Ovary (tissue), 9 donors: Measurements from ENCODE around the gene ITGB6. TPM values are rescaled to one million over a fixed set of nuclear protein-coding genes. Genes with fewer than 3 reads are reported as not detected.
A peak's percentile ranks its signal among the peaks of the same experiment; 100 is the strongest.

Source experiments
- DNase-seq, 5 donors: peaks; one replicate each; pipeline ENCODE4 v3.0.0-alpha.2; 2019 to 2020
- H3K27ac ChIP-seq, 2 donors: fragments of 200-600 bp; one replicate each; pipeline versions ENCODE4 v1.5.1 to v1.8.0; 2019 to 2022
- H3K27me3 ChIP-seq: fragments of 200-600 bp; one replicate; pipeline ENCODE4 v1.8.0; 2022
- H3K36me3 ChIP-seq: fragments of 200-600 bp; sonication (generic); one replicate; pipeline ENCODE4 v1.5.1; 2019
- H3K4me1 ChIP-seq: one replicate; pipeline ENCODE4 v1.8.1; 2013; ENCODE audit warnings: mild to moderate bottlenecking, moderate library complexity; ENCODE audit not compliant: insufficient read depth
- H3K4me3 ChIP-seq: fragments of 200-600 bp; sonication (generic); one replicate; pipeline ENCODE4 v1.5.1; 2017
- H3K9me3 ChIP-seq, 2 donors: fragments of 200-600 bp in 1 of 2; sonication (generic) in 1 of 2; one replicate each; pipeline versions ENCODE4 v1.5.1 to v1.8.1; 2013 to 2019; ENCODE audit warnings: mild to moderate bottlenecking in 1 of 2, moderate library complexity in 1 of 2
- EP300 ChIP-seq: sonication (generic); formaldehyde crosslinking; IDR thresholded peaks from one replicate; pipeline ENCODE4 v1.6.1; 2017; ENCODE audit warnings: antibody characterized with exemption
- POLR2A ChIP-seq: fragments of 450-650 bp; IDR thresholded peaks from one replicate; pipeline ENCODE4 v1.6.1; 2017; ENCODE audit warnings: antibody characterized with exemption, mild to moderate bottlenecking, moderate library complexity
- WGBS, 3 donors: extraction: QIAGEN DNeasy Blood & Tissue Kit in 1 of 3; methylation state at CpG; one replicate each; pipeline versions ENCODE4 v1.1.5 to v1.1.7; 2013 to 2017; 5-methylcytosine and 5-hydroxymethylcytosine counted together
- intact Hi-C, 4 donors: fragments of 100-400 bp; cut with DNase I; formaldehyde crosslinking; loops; one replicate each; pipeline versions ENCODE4 v1.11.0 to v1.15.1; 2022 to 2023
- polyA plus RNA-seq, 2 donors: library from polyadenylated mRNA; stranded (reverse); fragments of 200-250 nt in 1 of 2; fragments of 350-450 nt in 1 of 2; fragmentation: Illumina TruSeq in 1 of 2; extraction: RNeasy Lipid Tissue Mini Kit (QIAGEN cat#74804) in 1 of 2; gene quantifications; one replicate each; pipeline ENCODE4 v1.2.3, GENCODE V29; 2013 to 2014
- total RNA-seq, 7 donors: library from RNA; depleted of rRNA in 2 of 7; stranded (reverse); fragments of >200 nt in 2 of 7; fragmentation: NEBNext Ultra II Directional in 3 of 7; extraction: Animal tissue kit (Norgen Biotek cat#: 25700) in 3 of 7; gene quantifications; one replicate each; pipeline versions ENCODE4 v1.1.0 to v1.2.4, GENCODE V29; 2016 to 2023
- TF ChIP-seq, protein P1 (sequence below), 3 donors: fragments of 450-650 bp in 2 of 3; fragments of 200-600 bp in 1 of 3; IDR thresholded peaks; one replicate each; pipeline versions ENCODE4 v1.5.1 to v1.8.0; 2016 to 2022; ENCODE audit warnings: antibody characterized with exemption in 3 of 3, mild to moderate bottlenecking in 1 of 3
- donor health status: DM: no; HTN: no; CAD: no; lungs with moderate emphysema.
- donor health status: DM: no; HTN: no; CAD: no.
- donor health status: Bipolar disorder and iron deficiency.
- donor health status: DM: yes; HTN: yes; CAD: no.
- donor health status: DM: no; HTN: no; CAD: no.
- donor health status: DM: yes; HTN: yes; CAD: no.

Gene ITGB6
- total and polyA plus RNA-seq, 9 donors: 0.17 to 3.6 (median 0.36) TPM; not detected in 5

DNA sequence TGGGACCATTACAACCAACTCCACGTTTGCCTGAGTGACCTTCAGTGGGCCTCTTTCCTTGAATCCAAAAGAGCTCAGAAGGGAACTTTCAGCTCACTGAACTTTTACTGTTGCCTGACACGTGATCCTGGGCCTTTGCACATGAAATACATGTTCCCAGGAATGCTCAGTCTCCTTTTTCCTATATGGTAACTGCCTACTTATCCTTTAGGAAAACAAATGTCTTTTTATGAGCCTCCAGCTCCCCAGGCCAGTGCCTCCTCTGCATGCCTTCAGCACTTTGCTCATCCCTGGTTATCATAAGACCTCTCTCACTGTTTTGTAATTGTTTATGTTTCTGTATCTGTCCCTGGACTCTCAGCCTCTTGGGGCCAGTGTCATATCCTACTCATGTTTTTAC lies 142.7 kb downstream of the ITGB6 start:
- H3K9me3 ChIP-seq: no peaks in the 10 kb centered on the region
- no peak for TF ChIP-seq POLR2A
- TF ChIP-seq, protein P1, sequence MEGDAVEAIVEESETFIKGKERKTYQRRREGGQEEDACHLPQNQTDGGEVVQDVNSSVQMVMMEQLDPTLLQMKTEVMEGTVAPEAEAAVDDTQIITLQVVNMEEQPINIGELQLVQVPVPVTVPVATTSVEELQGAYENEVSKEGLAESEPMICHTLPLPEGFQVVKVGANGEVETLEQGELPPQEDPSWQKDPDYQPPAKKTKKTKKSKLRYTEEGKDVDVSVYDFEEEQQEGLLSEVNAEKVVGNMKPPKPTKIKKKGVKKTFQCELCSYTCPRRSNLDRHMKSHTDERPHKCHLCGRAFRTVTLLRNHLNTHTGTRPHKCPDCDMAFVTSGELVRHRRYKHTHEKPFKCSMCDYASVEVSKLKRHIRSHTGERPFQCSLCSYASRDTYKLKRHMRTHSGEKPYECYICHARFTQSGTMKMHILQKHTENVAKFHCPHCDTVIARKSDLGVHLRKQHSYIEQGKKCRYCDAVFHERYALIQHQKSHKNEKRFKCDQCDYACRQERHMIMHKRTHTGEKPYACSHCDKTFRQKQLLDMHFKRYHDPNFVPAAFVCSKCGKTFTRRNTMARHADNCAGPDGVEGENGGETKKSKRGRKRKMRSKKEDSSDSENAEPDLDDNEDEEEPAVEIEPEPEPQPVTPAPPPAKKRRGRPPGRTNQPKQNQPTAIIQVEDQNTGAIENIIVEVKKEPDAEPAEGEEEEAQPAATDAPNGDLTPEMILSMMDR (IDR thresholded peaks at IDR 0.05): no peak
- no peak for TF ChIP-seq EP300
- H3K4me1 ChIP-seq: peaks cover 22% of the 10 kb centered on the region
- no peak overlapping the region for H3K27ac ChIP-seq
- H3K36me3 ChIP-seq: no peaks in the 10 kb centered on the region
- DNase-seq: no peak
- intact Hi-C loops: no loop called here
- H3K4me3 ChIP-seq: no peak overlapping the region
- H3K27me3 ChIP-seq: no peaks in the 10 kb centered on the region
- WGBS, 3 donors: 62 to 72% (median 68%) methylated on average over 2 of the region's 2 CpGs

DNA sequence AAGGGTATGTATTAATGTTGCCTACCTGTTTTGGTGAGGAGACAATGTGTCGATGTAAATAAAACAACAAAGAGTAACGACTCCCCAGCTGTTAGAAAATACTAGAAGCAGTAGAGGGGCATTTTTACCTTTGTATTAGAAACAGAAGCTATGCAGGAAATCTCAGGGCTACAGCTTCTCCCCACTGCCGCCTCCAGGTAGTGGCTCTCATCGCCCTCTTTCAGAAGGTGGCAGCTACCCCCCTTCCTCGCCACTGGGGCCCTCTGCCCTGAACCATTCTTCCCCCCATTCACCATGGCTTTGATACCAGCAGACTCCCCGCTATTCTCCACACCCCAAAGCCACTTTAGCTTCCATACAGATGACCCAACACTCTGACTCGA lies 144.4 kb downstream of the ITGB6 start:
- Histone ChIP-seq H3K27ac (peak overlapping the region in 1 of 2 donors; percentile 0), H3K27me3 (no peaks in the 10 kb centered on the region), H3K4me1 (peaks cover 19% of the 10 kb centered on the region), H3K9me3 (no peaks in the 10 kb centered on the region), H3K36me3 (no peaks in the 10 kb centered on the region), H3K4me3 (no peak overlapping the region)
- intact Hi-C loops: no loop called here
- 85 to 91% (median 87%) methylated on average over 7 of the region's 7 CpGs for WGBS, 3 donors
- TF ChIP-seq, protein P1 (IDR thresholded peaks at IDR 0.05): no peak
- TF ChIP-seq EP300: no peak
- no peak for TF ChIP-seq POLR2A
- DNase-seq: no peak

DNA sequence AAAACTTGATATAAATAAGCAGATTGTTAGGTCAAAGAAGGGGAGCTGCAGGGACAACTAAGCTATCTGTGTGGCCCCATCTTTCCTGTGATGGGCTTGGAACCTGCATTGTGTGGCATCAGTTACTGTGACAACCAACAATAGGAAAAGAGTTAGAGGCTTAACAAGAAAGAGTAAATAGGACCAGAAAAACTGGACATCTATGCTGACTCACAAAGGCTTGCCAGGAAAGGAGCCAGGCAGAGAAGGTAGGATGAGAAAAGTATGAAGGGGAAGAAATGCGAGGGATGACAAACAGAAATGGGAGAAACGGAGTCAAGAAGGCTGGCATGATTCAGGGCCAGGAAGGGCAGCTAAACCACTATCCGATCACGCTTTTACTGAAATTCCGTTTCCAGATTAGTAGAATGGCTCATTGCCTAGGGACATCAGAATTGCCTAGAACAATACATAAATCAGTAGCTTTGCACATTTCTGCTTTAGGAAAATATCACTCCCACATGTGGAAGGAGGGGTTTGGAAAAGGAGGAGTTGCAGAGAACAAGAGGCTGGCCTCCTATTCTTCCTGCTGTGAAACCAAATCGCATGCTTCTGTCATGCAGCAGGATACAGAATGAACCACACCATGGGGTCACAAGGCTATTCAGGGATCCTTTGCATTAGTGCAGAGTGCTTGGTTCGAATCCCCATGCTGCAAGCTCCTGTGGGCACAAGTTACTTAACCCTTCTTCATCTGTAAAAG lies 144.9 kb downstream of the ITGB6 start:
- H3K36me3 ChIP-seq: no peaks in the 10 kb centered on the region
- 10 to 15% (median 11%) methylated on average over 7 of the region's 7 CpGs for WGBS, 3 donors
- TF ChIP-seq POLR2A (no peak), EP300 (no peak)
- TF ChIP-seq, protein P1 (IDR thresholded peaks at IDR 0.05): no peak
- H3K27ac ChIP-seq: peak overlapping the region in 1 of 2 donors; percentile 48
- peak in 2 of 5 donors; percentile 37 to 39 for DNase-seq
- no peaks in the 10 kb centered on the region for H3K9me3 ChIP-seq
- peaks cover 19% of the 10 kb centered on the region for H3K4me1 ChIP-seq
- no peak overlapping the region for H3K4me3 ChIP-seq
- no peaks in the 10 kb centered on the region for H3K27me3 ChIP-seq
- intact Hi-C loops: no loop called here

DNA sequence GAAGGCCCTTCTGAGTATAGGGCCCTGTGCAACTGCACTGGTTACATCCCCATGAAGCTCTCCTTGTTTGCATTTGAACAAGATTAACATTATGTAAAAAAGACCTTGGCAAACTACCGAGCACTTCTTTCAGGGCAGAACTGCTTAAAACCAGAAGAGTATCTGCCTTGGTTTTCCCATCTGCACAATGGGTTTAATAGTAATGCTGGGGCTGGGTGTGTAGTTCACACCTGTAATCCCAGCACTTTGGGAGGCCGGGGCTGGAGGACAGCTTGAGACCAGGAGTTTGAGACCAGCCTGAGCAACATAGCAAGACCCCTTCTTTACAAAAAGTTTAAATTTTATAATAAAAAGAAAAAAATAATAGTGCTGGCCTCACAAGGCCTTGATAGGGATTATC lies 146.1 kb downstream of the ITGB6 start:
- Histone ChIP-seq H3K36me3 (no peaks in the 10 kb centered on the region), H3K4me3 (no peak overlapping the region), H3K27me3 (no peaks in the 10 kb centered on the region), H3K9me3 (no peaks in the 10 kb centered on the region), H3K4me1 (peaks cover 19% of the 10 kb centered on the region), H3K27ac (no peak overlapping the region)
- DNase-seq: no peak
- TF ChIP-seq EP300: no peak
- TF ChIP-seq, protein P1 (IDR thresholded peaks at IDR 0.05): no peak
- intact Hi-C loops: no loop called here
- WGBS, 3 donors: 94 to 100% (median 98%) methylated on average over 2 of the region's 2 CpGs
